ENCODE measurements around the gene SPACDR. TPM values are rescaled to one million over a fixed set of nuclear protein-coding genes. Genes with fewer than 3 reads are reported as not detected.
A peak's percentile ranks its signal among the peaks of the same experiment; 100 is the strongest.

Gene SPACDR
- total RNA-seq, 2 experiments from 2014 or later, result 4.0 to 4.3 TPM

GRCh38 chr7:100411101-100411500 is 53.0 kb downstream of the SPACDR start:
- Mint-ChIP-seq H3K4me1 (peaks cover 13% of the 10 kb centered on the region), H3K9me3 (no peaks in the 10 kb centered on the region), H3K4me3 (no peak overlapping the region), H3K27me3 (peaks cover 16% of the 10 kb centered on the region), H3K36me3 (ENCODE audit: low read depth) (no peaks in the 10 kb centered on the region), H3K27ac (no peak overlapping the region)
- DNase-seq, result no peak
- ChIA-PET CTCF (no interaction called here), POLR2A (interaction anchor here (1.0 kb wide), 1 partner anchor 139 kb away, joined by 3 read pairs; no protein-coding TSS in a partner anchor)

- CTCF ChIA-PET, result interaction anchor here (0.6 to 3.3 kb wide), 26 partner anchors 8 to 320 kb away, joined by 3 to 20 read pairs (median 4); partner anchors contain the start of gene ZCWPW1
- H3K27ac Mint-ChIP-seq, result no peak overlapping the region
- peak; percentile 28 for DNase-seq
These were observed 56.5 kb downstream of the SPACDR start for GRCh38 chr7:100407285-100408180.

GRCh38 chr7:100406767-100407166 is 57.3 kb downstream of the SPACDR start:
- no peak for DNase-seq
- Mint-ChIP-seq H3K27ac (no peak overlapping the region), H3K27me3 (peaks cover 17% of the 10 kb centered on the region), H3K36me3 (ENCODE audit: low read depth) (no peaks in the 10 kb centered on the region), H3K9me3 (no peaks in the 10 kb centered on the region), H3K4me3 (no peak overlapping the region), H3K4me1 (no peaks in the 10 kb centered on the region)
- POLR2A ChIA-PET, result interaction anchor here (1.3 to 1.7 kb wide), 4 partner anchors 9 to 274 kb away, joined by 3 to 12 read pairs (median 4); partner anchors contain the start of genes MEPCE and ZCWPW1
- CTCF ChIA-PET, result interaction anchor here (0.5 to 3.3 kb wide), 15 partner anchors 9 to 274 kb away, joined by 3 to 20 read pairs (median 6); partner anchors contain the start of gene ZCWPW1

More at GRCh38 chr7:100407285-100408180, 56.5 kb downstream of the SPACDR start:
- no peak overlapping the region for H3K4me3 Mint-ChIP-seq
- H3K27me3 Mint-ChIP-seq, result peaks cover 21% of the 10 kb centered on the region
- peaks cover 2% of the 10 kb centered on the region for H3K4me1 Mint-ChIP-seq
- no peaks in the 10 kb centered on the region for H3K9me3 Mint-ChIP-seq
- H3K36me3 Mint-ChIP-seq (ENCODE audit: low read depth), result no peaks in the 10 kb centered on the region
- POLR2A ChIA-PET, result interaction anchor here (1.3 to 1.7 kb wide), 4 partner anchors 9 to 275 kb away, joined by 3 to 12 read pairs (median 4); partner anchors contain the start of genes MEPCE and ZCWPW1

Other genes with a start within 250 kb of the SPACDR start
- gene PVRIG, start 244.3 kb downstream of the SPACDR start, total RNA-seq, result 10 to 100 TPM; 70.5 to 71.8 TPM
- not detected for gene SPDYE3, start 156.6 kb downstream of the SPACDR start, total RNA-seq
- 10 to 100 TPM; 39.8 to 40.6 TPM for gene PILRB, start 106.1 kb downstream of the SPACDR start, total RNA-seq
- gene PILRA, start 90.8 kb downstream of the SPACDR start, total RNA-seq, result 1 to 10 TPM; 1.3 to 1.5 TPM
- gene ZCWPW1, start 35.6 kb downstream of the SPACDR start, total RNA-seq, result 1 to 10 TPM; 2.7 to 3.0 TPM
- 10 to 100 TPM; 36.7 to 40.1 TPM for gene MEPCE, start 34.4 kb downstream of the SPACDR start, total RNA-seq
- 100 to 1,000 TPM; 100 to 101 TPM for gene PPP1R35, start 27.8 kb downstream of the SPACDR start, total RNA-seq
- 100 to 1,000 TPM; 133 to 136 TPM for gene TSC22D4, start 15.0 kb upstream of the SPACDR start, total RNA-seq
- under 1 TPM; 0.05 to 0.13 TPM for gene NYAP1, start 19.7 kb upstream of the SPACDR start, total RNA-seq
- gene AGFG2, start 74.9 kb upstream of the SPACDR start, total RNA-seq, result 10 to 100 TPM; 53.9 to 59.8 TPM
- 10 to 100 TPM; 29.1 to 30.0 TPM for gene SAP25, start 109.6 kb upstream of the SPACDR start, total RNA-seq
- gene LRCH4, start 121.9 kb upstream of the SPACDR start, total RNA-seq, result 100 to 1,000 TPM; 199 to 204 TPM
- gene FBXO24, start 122.1 kb upstream of the SPACDR start, total RNA-seq, result 1 to 10 TPM; 1.8 to 2.7 TPM
- gene PCOLCE, start 138.1 kb upstream of the SPACDR start, total RNA-seq, result 10 to 100 TPM; 16.0 to 18.7 TPM
- gene MOSPD3, start 148.3 kb upstream of the SPACDR start, total RNA-seq, result 10 to 100 TPM; 47.2 to 53.3 TPM
- 1 to 10 TPM; 8.8 to 9.2 TPM for gene TFR2, start 177.3 kb upstream of the SPACDR start, total RNA-seq
- not detected for gene ACTL6B, start 192.2 kb upstream of the SPACDR start, total RNA-seq
- 100 to 1,000 TPM; 263 to 266 TPM for gene GNB2, start 209.5 kb upstream of the SPACDR start, total RNA-seq
- gene GIGYF1, start 230.0 kb upstream of the SPACDR start, total RNA-seq, result 10 to 100 TPM; 43.4 to 47.4 TPM
- gene POP7, start 241.9 kb upstream of the SPACDR start, total RNA-seq, result 10 to 100 TPM; 32.5 to 35.2 TPM